Measurements from ENCODE around the gene CNOT10. TPM values are rescaled to one million over a fixed set of nuclear protein-coding genes. Genes with fewer than 3 reads are reported as not detected.
"Not testable (repeated sequence)": the region's sequence is repeated elsewhere in the genome, so short reads cannot be mapped to it uniquely, and the experiment has no call there.

The CNOT10 gene
- 61.0 and 74.4 TPM in 2 replicates for total RNA-seq

GRCh38 chr3:32684800-32685542 is at the start of gene CNOT10:
Gene CNOT10 (plus strand): TSS chr3:32685188. CDS start chr3:32685461, 273 bp downstream.
- H3K27me3 Mint-ChIP-seq, result no peaks in the 10 kb centered on the region
- H3K9me3 Mint-ChIP-seq, result no peaks in the 10 kb centered on the region
- peak within 1 kb of the TSS; percentile 96 for H3K27ac Mint-ChIP-seq
- intact Hi-C loops (cut with micrococcal nuclease), result loop anchor here (1.0 to 10.0 kb wide), 6 partner anchors 115 to 1150 kb away; partner anchors contain the start of genes CMTM6, CMTM7, DYNC1LI1 and STT3B
- H3K4me3 Mint-ChIP-seq, result peak within 1 kb of the TSS; percentile 95
- H3K4me1 Mint-ChIP-seq, result peaks cover 27% of the 10 kb centered on the region
- peaks cover 16% of the 10 kb centered on the region for H3K36me3 Mint-ChIP-seq (ENCODE audit: low read depth)
- peak; percentile 99 for DNase-seq

GRCh38 chr3:32640939-32641338 is 44.0 kb upstream of the CNOT10 start:
- Mint-ChIP-seq H3K27ac (no peak overlapping the region), H3K36me3 (ENCODE audit: low read depth) (no peaks in the 10 kb centered on the region), H3K4me3 (no peak overlapping the region), H3K4me1 (no peaks in the 10 kb centered on the region), H3K27me3 (peaks cover 12% of the 10 kb centered on the region), H3K9me3 (no peaks in the 10 kb centered on the region)
- no peak for DNase-seq
- intact Hi-C loops (cut with micrococcal nuclease), result no loop called here

GRCh38 chr3:32641356-32641755 is 43.6 kb upstream of the CNOT10 start:
- no peak overlapping the region for H3K27ac Mint-ChIP-seq
- intact Hi-C loops (cut with micrococcal nuclease), result no loop called here
- no peaks in the 10 kb centered on the region for H3K9me3 Mint-ChIP-seq
- H3K36me3 Mint-ChIP-seq (ENCODE audit: low read depth), result no peaks in the 10 kb centered on the region
- no peaks in the 10 kb centered on the region for H3K4me1 Mint-ChIP-seq
- no peak overlapping the region for H3K4me3 Mint-ChIP-seq
- no peak for DNase-seq
- peaks cover 11% of the 10 kb centered on the region for H3K27me3 Mint-ChIP-seq

GRCh38 chr3:32643354-32643753 is 41.6 kb upstream of the CNOT10 start:
- no peaks in the 10 kb centered on the region for H3K9me3 Mint-ChIP-seq
- H3K27me3 Mint-ChIP-seq, result peaks cover 7% of the 10 kb centered on the region
- no peak overlapping the region for H3K27ac Mint-ChIP-seq
- H3K36me3 Mint-ChIP-seq (ENCODE audit: low read depth), result no peaks in the 10 kb centered on the region
- intact Hi-C loops (cut with micrococcal nuclease), result no loop called here
- DNase-seq, result no peak
- no peaks in the 10 kb centered on the region for H3K4me1 Mint-ChIP-seq
- no peak overlapping the region for H3K4me3 Mint-ChIP-seq

- intact Hi-C loops (cut with micrococcal nuclease), result no loop called here
- no peaks in the 10 kb centered on the region for H3K36me3 Mint-ChIP-seq (ENCODE audit: low read depth)
Observed at GRCh38 chr3:32643816-32644215, 41.2 kb upstream of the CNOT10 start.

GRCh38 chr3:32644380-32644779 is 40.6 kb upstream of the CNOT10 start:
- no peak overlapping the region for H3K4me3 Mint-ChIP-seq

More at GRCh38 chr3:32643816-32644215, 41.2 kb upstream of the CNOT10 start:
- no peak for DNase-seq
- H3K4me1 Mint-ChIP-seq, result no peaks in the 10 kb centered on the region
- no peak overlapping the region for H3K4me3 Mint-ChIP-seq
- peaks cover 7% of the 10 kb centered on the region for H3K27me3 Mint-ChIP-seq
- no peak overlapping the region for H3K27ac Mint-ChIP-seq
- no peaks in the 10 kb centered on the region for H3K9me3 Mint-ChIP-seq

GRCh38 chr3:32646761-32647160 is 38.2 kb upstream of the CNOT10 start:
- H3K27ac Mint-ChIP-seq, result no peak overlapping the region
- H3K4me1 Mint-ChIP-seq, result no peaks in the 10 kb centered on the region
- intact Hi-C loops (cut with micrococcal nuclease), result no loop called here
- no peaks in the 10 kb centered on the region for H3K36me3 Mint-ChIP-seq (ENCODE audit: low read depth)
- no peaks in the 10 kb centered on the region for H3K9me3 Mint-ChIP-seq
- peaks cover 2% of the 10 kb centered on the region for H3K27me3 Mint-ChIP-seq
- H3K4me3 Mint-ChIP-seq, result no peak overlapping the region
- DNase-seq, result no peak

More at GRCh38 chr3:32644380-32644779, 40.6 kb upstream of the CNOT10 start:
- H3K36me3 Mint-ChIP-seq (ENCODE audit: low read depth), result no peaks in the 10 kb centered on the region
- no peak overlapping the region for H3K27ac Mint-ChIP-seq
- intact Hi-C loops (cut with micrococcal nuclease), result no loop called here
- H3K27me3 Mint-ChIP-seq, result peaks cover 5% of the 10 kb centered on the region
- DNase-seq, result no peak
- H3K4me1 Mint-ChIP-seq, result no peaks in the 10 kb centered on the region
- no peaks in the 10 kb centered on the region for H3K9me3 Mint-ChIP-seq

GRCh38 chr3:32652337-32653100 is 32.5 kb upstream of the CNOT10 start:
- H3K36me3 Mint-ChIP-seq (ENCODE audit: low read depth); H3K9me3 Mint-ChIP-seq; H3K27me3 Mint-ChIP-seq; intact Hi-C loops (cut with micrococcal nuclease); H3K4me1 Mint-ChIP-seq; DNase-seq; H3K4me3 Mint-ChIP-seq; H3K27ac Mint-ChIP-seq: not testable (repeated sequence)

GRCh38 chr3:32655167-32655566 is 29.8 kb upstream of the CNOT10 start:
- intact Hi-C loops (cut with micrococcal nuclease), result no loop called here
- H3K4me1 Mint-ChIP-seq, result no peaks in the 10 kb centered on the region
- H3K27ac Mint-ChIP-seq, result no peak overlapping the region
- H3K36me3 Mint-ChIP-seq (ENCODE audit: low read depth), result no peaks in the 10 kb centered on the region
- no peaks in the 10 kb centered on the region for H3K9me3 Mint-ChIP-seq
- no peak for DNase-seq
- H3K27me3 Mint-ChIP-seq, result peaks cover 7% of the 10 kb centered on the region
- H3K4me3 Mint-ChIP-seq, result no peak overlapping the region

GRCh38 chr3:32660634-32661033 is 24.4 kb upstream of the CNOT10 start:
- Mint-ChIP-seq H3K9me3 (no peaks in the 10 kb centered on the region), H3K4me3 (no peak overlapping the region), H3K36me3 (ENCODE audit: low read depth) (no peaks in the 10 kb centered on the region), H3K4me1 (no peaks in the 10 kb centered on the region), H3K27me3 (peaks cover 7% of the 10 kb centered on the region), H3K27ac (no peak overlapping the region)
- no peak for DNase-seq
- intact Hi-C loops (cut with micrococcal nuclease), result no loop called here

GRCh38 chr3:32662647-32663046 is 22.3 kb upstream of the CNOT10 start:
- Mint-ChIP-seq H3K4me3 (no peak overlapping the region), H3K27ac (no peak overlapping the region), H3K9me3 (no peaks in the 10 kb centered on the region), H3K27me3 (peaks cover 5% of the 10 kb centered on the region), H3K36me3 (ENCODE audit: low read depth) (no peaks in the 10 kb centered on the region), H3K4me1 (no peaks in the 10 kb centered on the region)
- no peak for DNase-seq
- intact Hi-C loops (cut with micrococcal nuclease), result no loop called here

- not testable (repeated sequence) for H3K4me3 Mint-ChIP-seq; H3K4me1 Mint-ChIP-seq; DNase-seq; H3K9me3 Mint-ChIP-seq; H3K27ac Mint-ChIP-seq; H3K36me3 Mint-ChIP-seq (ENCODE audit: low read depth)
- intact Hi-C loops (cut with micrococcal nuclease), result loop anchor here (1.0 to 2.0 kb wide), 2 partner anchors 154 to 488 kb away; no protein-coding TSS in a partner anchor
- peaks cover 10% of the 10 kb centered on the region for H3K27me3 Mint-ChIP-seq
Observed at GRCh38 chr3:32664630-32665075, 20.3 kb upstream of the CNOT10 start.

GRCh38 chr3:32667072-32667582 is 17.9 kb upstream of the CNOT10 start:
- Mint-ChIP-seq H3K27ac (no peak overlapping the region), H3K27me3 (peaks cover 14% of the 10 kb centered on the region), H3K9me3 (no peaks in the 10 kb centered on the region), H3K4me1 (no peaks in the 10 kb centered on the region), H3K4me3 (no peak overlapping the region), H3K36me3 (ENCODE audit: low read depth) (no peaks in the 10 kb centered on the region)
- no peak for DNase-seq
- intact Hi-C loops (cut with micrococcal nuclease), result no loop called here

GRCh38 chr3:32669226-32669625 is 15.8 kb upstream of the CNOT10 start:
- H3K4me3 Mint-ChIP-seq, H3K27ac Mint-ChIP-seq: not testable (repeated sequence)
- peaks cover 17% of the 10 kb centered on the region for H3K27me3 Mint-ChIP-seq

More at GRCh38 chr3:32669226-32669625, 15.8 kb upstream of the CNOT10 start:
- intact Hi-C loops (cut with micrococcal nuclease); H3K9me3 Mint-ChIP-seq; H3K36me3 Mint-ChIP-seq (ENCODE audit: low read depth); DNase-seq; H3K4me1 Mint-ChIP-seq: not testable (repeated sequence)
